ENCODE results near the gene DLGAP1.

DNA sequence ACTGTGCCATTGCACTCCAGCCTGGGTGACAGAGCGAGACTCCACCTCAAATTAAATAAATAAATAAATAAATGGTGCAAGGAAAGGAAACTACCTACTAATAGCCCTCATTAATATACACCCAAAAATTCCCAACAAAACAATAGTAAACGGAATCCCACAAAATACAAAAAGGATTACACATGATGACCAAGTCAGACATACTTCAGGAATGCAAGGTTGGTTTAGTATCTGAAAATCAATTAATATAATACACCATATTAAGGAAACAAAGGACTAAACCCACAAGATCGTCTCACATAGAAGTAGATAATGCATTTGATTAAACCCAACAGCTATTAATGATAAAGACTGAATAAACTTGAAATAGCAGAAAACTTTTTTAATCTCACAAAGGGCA, 697.7 kb downstream of the DLGAP1 start:
- no peak for TF ChIP-seq EZH2 (IDR thresholded peaks at IDR 0.05)
- TF ChIP-seq, protein P1, sequence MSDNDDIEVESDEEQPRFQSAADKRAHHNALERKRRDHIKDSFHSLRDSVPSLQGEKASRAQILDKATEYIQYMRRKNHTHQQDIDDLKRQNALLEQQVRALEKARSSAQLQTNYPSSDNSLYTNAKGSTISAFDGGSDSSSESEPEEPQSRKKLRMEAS (IDR thresholded peaks at IDR 0.05) = no peak
- TF ChIP-seq, protein P2, sequence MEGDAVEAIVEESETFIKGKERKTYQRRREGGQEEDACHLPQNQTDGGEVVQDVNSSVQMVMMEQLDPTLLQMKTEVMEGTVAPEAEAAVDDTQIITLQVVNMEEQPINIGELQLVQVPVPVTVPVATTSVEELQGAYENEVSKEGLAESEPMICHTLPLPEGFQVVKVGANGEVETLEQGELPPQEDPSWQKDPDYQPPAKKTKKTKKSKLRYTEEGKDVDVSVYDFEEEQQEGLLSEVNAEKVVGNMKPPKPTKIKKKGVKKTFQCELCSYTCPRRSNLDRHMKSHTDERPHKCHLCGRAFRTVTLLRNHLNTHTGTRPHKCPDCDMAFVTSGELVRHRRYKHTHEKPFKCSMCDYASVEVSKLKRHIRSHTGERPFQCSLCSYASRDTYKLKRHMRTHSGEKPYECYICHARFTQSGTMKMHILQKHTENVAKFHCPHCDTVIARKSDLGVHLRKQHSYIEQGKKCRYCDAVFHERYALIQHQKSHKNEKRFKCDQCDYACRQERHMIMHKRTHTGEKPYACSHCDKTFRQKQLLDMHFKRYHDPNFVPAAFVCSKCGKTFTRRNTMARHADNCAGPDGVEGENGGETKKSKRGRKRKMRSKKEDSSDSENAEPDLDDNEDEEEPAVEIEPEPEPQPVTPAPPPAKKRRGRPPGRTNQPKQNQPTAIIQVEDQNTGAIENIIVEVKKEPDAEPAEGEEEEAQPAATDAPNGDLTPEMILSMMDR (IDR thresholded peaks at IDR 0.05 in 2 of 3, conservative IDR thresholded peaks at IDR 0.05 in 1 of 3; ENCODE audit: borderline replicate concordance in 1 of 3, insufficient read depth in 1 of 3, low read depth in 2 of 3, low read length in 2 of 3) = no peak
- no peak for TF ChIP-seq POLR2A (IDR thresholded peaks at IDR 0.05; ENCODE audit: borderline replicate concordance, extremely low read depth, insufficient read depth, insufficient read length)
- TF ChIP-seq SRF (IDR thresholded peaks at IDR 0.05; ENCODE audit: low read depth) = no peak

Measured in HCT116 (cell line).